Astrocyte of the cerebellum (primary cell): Measurements from ENCODE around the gene EDN3.
"Not testable (repeated sequence)": the region's sequence is repeated elsewhere in the genome, so short reads cannot be mapped to it uniquely, and the experiment has no call there.

Experiments
- DNase-seq: peaks from one replicate; pipeline ENCODE4 v3.0.0-alpha.2; 2011; ENCODE audit warnings: low read depth
- H3K4me3 ChIP-seq: 2 replicates; pipeline ENCODE4 v1.5.1; 2011; ENCODE audit warnings: mild to moderate bottlenecking, low read depth, low read length, moderate library complexity
- in situ Hi-C: cut with HindIII; loops from 2 replicates; pipeline ENCODE4 v1.10.0; 2017; ENCODE audit warnings: low sequenced_read_pairs
- TF ChIP-seq, protein P1 (sequence below): IDR thresholded peaks from 2 replicates; pipeline ENCODE4 v1.5.1; 2012; ENCODE audit warnings: low read length, low read depth, moderate library complexity, mild to moderate bottlenecking; ENCODE audit errors: missing control alignments

Gene EDN3

DNA sequence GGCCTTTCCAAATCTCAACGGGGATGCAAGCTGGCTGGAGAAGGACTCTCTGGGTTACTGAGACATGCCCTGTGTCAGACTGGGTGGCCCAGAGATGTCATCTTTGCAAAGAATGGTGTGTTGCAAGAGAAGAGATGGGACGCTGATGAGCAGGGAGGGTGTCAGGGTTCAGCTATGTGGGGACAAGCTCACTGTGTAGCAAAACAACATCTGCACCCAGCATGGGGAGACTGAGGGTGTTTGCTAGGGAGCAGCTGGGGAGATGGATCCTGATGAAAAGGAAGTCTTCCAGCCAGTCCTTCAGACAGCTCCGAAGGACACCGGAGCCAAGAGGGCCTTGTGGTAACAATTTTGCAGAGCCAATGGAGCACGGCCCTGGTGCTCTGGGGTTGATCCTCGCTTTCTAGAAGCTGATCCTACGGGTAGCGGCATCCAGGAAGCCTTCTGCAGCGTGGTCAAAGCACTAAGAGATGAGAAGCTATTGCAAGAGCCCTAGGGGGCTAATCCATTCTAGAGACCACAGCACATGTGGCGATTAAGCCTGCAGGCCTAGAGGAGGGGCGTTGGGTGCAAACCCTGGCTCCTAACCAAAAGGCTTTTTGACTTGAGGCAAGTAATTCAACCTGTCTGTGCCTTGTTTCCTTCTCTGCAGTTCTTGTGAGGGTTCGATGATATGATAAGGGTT, 39.9 kb downstream of the EDN3 start:
- H3K4me3 ChIP-seq: no peak overlapping the region
- DNase-seq: no peak
- in situ Hi-C loops: no loop called here
- TF ChIP-seq, protein P1, sequence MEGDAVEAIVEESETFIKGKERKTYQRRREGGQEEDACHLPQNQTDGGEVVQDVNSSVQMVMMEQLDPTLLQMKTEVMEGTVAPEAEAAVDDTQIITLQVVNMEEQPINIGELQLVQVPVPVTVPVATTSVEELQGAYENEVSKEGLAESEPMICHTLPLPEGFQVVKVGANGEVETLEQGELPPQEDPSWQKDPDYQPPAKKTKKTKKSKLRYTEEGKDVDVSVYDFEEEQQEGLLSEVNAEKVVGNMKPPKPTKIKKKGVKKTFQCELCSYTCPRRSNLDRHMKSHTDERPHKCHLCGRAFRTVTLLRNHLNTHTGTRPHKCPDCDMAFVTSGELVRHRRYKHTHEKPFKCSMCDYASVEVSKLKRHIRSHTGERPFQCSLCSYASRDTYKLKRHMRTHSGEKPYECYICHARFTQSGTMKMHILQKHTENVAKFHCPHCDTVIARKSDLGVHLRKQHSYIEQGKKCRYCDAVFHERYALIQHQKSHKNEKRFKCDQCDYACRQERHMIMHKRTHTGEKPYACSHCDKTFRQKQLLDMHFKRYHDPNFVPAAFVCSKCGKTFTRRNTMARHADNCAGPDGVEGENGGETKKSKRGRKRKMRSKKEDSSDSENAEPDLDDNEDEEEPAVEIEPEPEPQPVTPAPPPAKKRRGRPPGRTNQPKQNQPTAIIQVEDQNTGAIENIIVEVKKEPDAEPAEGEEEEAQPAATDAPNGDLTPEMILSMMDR: no peak

DNA sequence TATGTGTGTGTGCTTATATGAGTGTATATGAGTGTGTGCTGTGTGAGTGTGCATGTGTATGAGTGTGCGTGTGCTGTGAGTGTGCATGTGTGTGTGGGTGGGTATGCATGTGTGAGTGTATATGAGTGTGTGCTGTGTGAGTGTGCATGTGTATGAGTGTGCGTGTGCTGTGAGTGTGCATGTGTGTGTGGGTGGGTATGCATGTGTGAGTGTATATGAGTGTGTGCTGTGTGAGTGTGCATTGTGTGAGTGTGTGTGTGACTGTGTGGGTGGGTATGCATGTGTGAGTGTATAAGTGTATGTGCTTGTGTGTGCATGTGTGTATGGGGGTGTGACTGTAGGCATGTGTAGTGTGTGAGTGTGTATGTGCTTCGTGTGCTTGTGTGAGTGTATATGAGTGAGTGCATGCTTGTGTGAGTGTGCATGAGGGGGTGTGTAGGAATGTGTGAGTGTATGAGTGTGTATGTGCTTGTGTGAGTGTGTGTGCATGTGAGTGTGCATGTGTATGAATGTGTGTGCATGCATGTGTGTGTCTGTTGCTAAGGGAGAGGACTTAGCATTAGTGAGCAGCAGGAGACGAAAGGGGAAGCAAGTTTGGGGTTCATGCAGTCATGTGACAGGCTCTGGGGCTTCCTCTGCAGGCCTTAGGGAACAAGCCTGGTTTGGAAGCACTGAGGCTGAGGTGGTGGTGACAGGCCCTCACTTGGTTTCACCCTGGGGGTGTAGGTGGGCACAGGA, 41.0 kb downstream of the EDN3 start:
- in situ Hi-C loops, H3K4me3 ChIP-seq, DNase-seq: not testable (repeated sequence)

- in situ Hi-C loops: no loop called here
- TF ChIP-seq, protein P1: no peak
- DNase-seq: no peak
- no peak overlapping the region for H3K4me3 ChIP-seq
Observed at GRCh38 chr20:59342023-59342957, 41.9 kb downstream of the EDN3 start.

- no peak overlapping the region for H3K4me3 ChIP-seq
- TF ChIP-seq, protein P1: no peak
- in situ Hi-C loops: no loop called here
- DNase-seq: no peak
Observed at GRCh38 chr20:59346061-59346460, 45.6 kb downstream of the EDN3 start.

DNA sequence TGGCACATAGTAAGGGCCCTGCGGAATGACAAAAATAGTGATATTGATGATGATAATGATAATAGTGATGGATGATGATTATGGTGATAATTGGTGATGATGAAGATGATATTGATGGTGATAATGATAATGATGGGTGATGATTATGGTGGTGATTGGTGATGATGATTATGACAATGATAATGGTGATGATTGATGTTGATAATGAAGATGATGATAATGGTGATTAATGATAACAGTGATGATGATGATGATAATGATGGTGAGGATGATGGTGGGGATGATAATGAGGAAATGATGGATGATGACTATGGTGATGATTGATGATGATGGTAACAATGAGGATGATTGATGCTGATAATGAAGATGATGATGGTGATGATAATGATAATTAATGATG, 48.9 kb downstream of the EDN3 start:
- H3K4me3 ChIP-seq: no peak overlapping the region
- no peak for DNase-seq
- TF ChIP-seq, protein P1: no peak
- in situ Hi-C loops: no loop called here

DNA sequence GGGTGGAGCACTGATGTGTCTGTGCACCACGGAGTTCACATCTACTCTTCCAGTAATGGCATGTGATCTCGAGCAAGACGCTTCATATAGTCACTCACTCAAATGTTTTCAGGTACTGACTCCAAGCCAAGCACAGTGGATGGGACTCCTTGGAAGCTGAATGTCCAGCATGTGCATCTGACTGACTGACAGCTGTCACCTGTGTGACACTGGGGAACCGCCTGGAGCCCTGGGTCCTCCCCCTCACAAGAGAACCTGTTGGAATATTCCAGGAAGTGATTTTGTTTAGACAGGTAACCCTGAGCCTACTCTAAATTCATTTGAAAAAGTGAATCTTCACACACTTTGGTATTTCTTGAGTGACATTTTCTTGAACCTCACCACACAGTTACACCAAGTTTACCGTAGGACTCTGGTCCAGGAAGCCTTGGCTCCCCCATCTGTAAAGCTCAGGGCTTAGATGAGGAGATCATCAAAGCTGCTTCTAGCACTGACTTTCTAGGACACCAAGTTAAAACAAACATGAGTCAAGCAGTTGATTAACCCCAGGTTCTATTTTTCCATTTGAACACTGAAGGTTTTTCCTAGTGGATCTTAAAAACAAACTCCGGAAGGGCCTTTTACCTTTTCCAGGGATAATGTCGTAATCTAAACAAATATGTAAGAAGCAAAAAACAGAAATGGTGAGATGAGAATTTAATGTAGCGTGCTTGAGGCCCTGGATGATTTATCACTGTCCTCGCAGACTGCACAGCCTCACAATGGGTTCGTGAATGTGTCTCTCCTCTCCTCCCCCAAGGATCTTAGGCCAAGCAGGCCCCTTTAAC, 50.1 kb downstream of the EDN3 start:
- in situ Hi-C loops: no loop called here
- no peak for DNase-seq
- TF ChIP-seq, protein P1: no peak

More for the DNA sequence above, 50.1 kb downstream of the EDN3 start:
- no peak overlapping the region for H3K4me3 ChIP-seq
